ENCODE data around the gene TBXA2R. TPM values are rescaled to one million over a fixed set of nuclear protein-coding genes. Genes with fewer than 3 reads are reported as not detected.

The TBXA2R gene
- total and polyA plus RNA-seq, 5 donors from 2014 or later = 0.19 to 1.7 (median 0.73) TPM; not detected in 1

DNA sequence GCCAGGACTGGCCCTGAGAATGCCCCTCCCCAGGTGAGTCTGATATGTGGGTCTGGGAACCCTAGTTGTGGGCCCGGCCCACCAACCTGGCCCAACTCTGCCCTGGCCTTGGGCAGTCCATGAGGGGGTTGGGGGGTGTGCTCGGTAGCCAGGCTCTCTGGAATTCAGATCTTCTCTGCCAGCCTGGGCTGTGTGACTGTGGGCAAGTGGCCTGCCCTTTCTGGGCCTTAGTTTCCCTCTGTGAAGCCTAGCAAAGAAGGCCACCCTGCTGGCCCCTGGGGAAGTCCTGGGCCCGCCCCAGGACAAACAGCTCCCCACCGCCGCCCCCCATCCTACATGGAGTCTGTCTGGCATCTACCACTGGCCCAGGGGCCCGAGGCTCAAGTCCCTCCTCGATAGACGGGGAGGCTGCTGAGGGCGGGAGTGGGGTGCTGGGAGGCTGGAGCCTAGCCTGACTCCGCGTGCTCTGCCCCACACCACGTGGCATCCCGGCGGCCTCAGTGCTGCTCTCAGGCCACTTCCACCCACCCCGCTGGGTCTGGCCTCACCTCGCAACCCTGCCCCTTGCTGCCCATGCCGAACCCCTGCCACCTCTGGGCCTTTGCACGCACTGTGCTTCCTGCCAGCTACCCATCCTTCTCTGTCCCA lies 8.3 kb upstream of the TBXA2R start:
- no peaks in the 10 kb centered on the region for H3K9me3 Mint-ChIP-seq
- no peaks in the 10 kb centered on the region for H3K4me1 ChIP-seq (ENCODE audit: control insufficient read depth, insufficient read depth, low read length, poor library complexity, severe bottlenecking)
- H3K27ac ChIP-seq (ENCODE audit: insufficient read depth, low read length, poor library complexity, severe bottlenecking) = no peak overlapping the region
- H3K36me3 ChIP-seq (ENCODE audit: control insufficient read depth, insufficient read depth, low read length) = peaks cover 15% of the 10 kb centered on the region
- H3K27me3 Mint-ChIP-seq = no peaks in the 10 kb centered on the region
- no peak overlapping the region for H3K4me3 Mint-ChIP-seq
- DNase-seq (no peak), ATAC-seq (ENCODE audit: low read depth in 2 of 2) (no peak)
- H3K27ac Mint-ChIP-seq = no peak overlapping the region
- peaks cover 11% of the 10 kb centered on the region for H3K36me3 Mint-ChIP-seq
- no peaks in the 10 kb centered on the region for H3K4me1 Mint-ChIP-seq
- no peak overlapping the region for H3K4me3 ChIP-seq (ENCODE audit: low read depth, low read length)
- H3K27me3 ChIP-seq (ENCODE audit: control insufficient read depth, insufficient read depth, low read length) = no peaks in the 10 kb centered on the region
- no peaks in the 10 kb centered on the region for H3K9me3 ChIP-seq (ENCODE audit: control insufficient read depth in 2 of 2, low read length in 2 of 2)

DNA sequence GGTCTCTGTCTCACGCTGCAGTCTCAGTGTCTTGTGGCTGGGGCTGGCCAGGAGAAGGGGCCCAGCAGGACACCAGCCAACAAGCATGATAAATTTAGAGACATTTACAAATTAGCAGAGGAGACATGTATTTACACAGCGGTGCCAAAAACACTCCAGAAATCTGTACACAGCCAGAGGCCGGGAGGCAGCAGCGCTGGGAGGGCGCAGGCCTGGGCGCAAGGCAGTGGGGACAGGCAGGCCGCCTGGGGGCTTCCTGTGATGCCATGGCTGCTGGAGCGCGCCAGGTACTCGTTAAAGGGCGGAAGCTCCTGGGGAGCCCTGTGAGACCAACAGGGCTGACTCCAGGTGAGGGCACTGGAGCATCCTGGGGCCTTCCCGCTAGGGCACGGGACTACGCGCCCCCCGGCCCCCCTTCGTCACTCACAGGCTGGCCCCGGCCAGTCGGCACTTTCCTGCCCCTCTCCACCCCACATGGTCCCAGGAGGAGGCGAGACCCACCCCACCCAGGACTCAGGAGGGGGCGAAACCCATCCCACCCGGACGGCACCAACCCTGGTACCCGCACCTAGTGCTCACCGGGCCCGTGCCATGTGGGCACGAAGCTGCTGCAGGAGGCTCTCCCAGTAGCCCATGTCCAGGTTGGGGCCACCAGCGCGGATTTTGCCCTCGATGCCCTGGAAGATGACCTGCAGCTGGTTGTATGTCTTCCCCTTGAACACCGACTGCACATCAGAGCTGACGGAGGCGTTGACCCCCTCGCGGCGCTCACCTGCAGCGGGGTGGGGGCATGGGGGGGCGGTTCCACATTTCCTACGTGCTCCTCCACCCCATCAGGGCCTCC lies 7.4 kb upstream of the TBXA2R start:
- H3K27ac Mint-ChIP-seq = no peak overlapping the region
- H3K4me1 ChIP-seq (ENCODE audit: control insufficient read depth, insufficient read depth, low read length, poor library complexity, severe bottlenecking) = no peaks in the 10 kb centered on the region

DNA sequence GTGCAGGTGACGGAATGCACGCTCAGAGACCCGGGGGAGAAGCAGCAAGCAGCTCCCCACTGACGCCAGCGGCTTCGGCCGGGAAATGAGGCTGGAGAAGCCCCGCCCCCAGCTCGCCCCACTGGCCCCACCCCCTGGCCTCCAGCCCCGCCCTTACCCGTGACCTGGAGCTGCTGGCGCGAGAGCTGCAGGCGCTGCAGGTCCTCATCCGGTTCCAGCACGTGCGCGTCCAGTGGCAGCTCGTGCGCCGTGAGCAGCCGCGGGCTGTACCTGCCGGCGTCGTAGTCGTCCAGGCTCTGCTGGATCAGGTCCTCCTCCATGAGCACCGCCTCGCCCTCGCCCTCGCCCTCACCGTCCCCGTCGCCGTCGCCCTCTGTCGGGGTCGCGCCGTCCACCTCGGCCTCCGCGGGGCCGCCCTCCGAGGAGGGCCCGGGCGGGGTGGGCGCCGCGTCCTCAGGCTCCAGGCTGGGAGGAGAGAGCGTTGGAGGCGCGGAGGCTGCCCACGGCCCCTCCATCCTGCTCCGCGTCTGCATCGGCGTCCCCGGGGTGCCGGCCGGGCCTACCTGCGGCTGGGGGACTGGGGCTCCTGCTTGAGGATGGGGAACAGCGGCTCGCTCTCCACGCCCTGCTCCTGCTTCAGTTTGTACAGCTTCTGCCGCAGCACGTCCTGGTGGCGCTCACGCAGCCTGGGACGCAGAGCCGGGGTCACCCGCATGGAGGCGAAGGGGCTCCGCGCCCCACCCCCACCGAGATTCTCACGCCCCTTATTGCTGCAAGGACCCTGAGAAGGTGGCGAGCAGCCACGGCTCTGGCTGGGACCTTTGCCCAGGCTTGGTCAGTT lies 6.4 kb upstream of the TBXA2R start:
- Mint-ChIP-seq H3K4me1 (peaks cover 0 to 4% (median 2%) of the 10 kb centered on the region in 4 donors), H3K36me3 (peaks cover 11% of the 10 kb centered on the region), H3K4me3 (no peak overlapping the region), H3K27ac (no peak overlapping the region), H3K27me3 (peaks cover 1% of the 10 kb centered on the region), H3K9me3 (peaks cover 0 to under 1% (median 0%) of the 10 kb centered on the region in 7 donors)
- Histone ChIP-seq H3K9me3 (ENCODE audit: control insufficient read depth in 2 of 2, low read length in 2 of 2) (no peaks in the 10 kb centered on the region), H3K27ac (ENCODE audit: insufficient read depth, low read length, poor library complexity, severe bottlenecking) (no peak overlapping the region), H3K4me3 (ENCODE audit: low read depth, low read length) (no peak overlapping the region), H3K36me3 (ENCODE audit: control insufficient read depth, insufficient read depth, low read length) (peaks cover 13% of the 10 kb centered on the region), H3K27me3 (ENCODE audit: control insufficient read depth, insufficient read depth, low read length) (no peaks in the 10 kb centered on the region), H3K4me1 (ENCODE audit: control insufficient read depth, insufficient read depth, low read length, poor library complexity, severe bottlenecking) (no peaks in the 10 kb centered on the region)
- DNase-seq = no peak
- ATAC-seq (ENCODE audit: low read depth in 2 of 2) = no peak

More for the DNA sequence above, 7.4 kb upstream of the TBXA2R start:
- H3K4me3 Mint-ChIP-seq = no peak overlapping the region
- no peaks in the 10 kb centered on the region for H3K4me1 Mint-ChIP-seq
- peaks cover 13% of the 10 kb centered on the region for H3K36me3 ChIP-seq (ENCODE audit: control insufficient read depth, insufficient read depth, low read length)
- DNase-seq = no peak
- H3K4me3 ChIP-seq (ENCODE audit: low read depth, low read length) = no peak overlapping the region
- ATAC-seq (ENCODE audit: low read depth in 2 of 2) = no peak
- H3K27me3 ChIP-seq (ENCODE audit: control insufficient read depth, insufficient read depth, low read length) = no peaks in the 10 kb centered on the region
- peaks cover 11% of the 10 kb centered on the region for H3K36me3 Mint-ChIP-seq
- no peak overlapping the region for H3K27ac ChIP-seq (ENCODE audit: insufficient read depth, low read length, poor library complexity, severe bottlenecking)
- no peaks in the 10 kb centered on the region for H3K27me3 Mint-ChIP-seq
- H3K9me3 ChIP-seq (ENCODE audit: control insufficient read depth in 2 of 2, low read length in 2 of 2) = no peaks in the 10 kb centered on the region
- H3K9me3 Mint-ChIP-seq = no peaks in the 10 kb centered on the region

DNA sequence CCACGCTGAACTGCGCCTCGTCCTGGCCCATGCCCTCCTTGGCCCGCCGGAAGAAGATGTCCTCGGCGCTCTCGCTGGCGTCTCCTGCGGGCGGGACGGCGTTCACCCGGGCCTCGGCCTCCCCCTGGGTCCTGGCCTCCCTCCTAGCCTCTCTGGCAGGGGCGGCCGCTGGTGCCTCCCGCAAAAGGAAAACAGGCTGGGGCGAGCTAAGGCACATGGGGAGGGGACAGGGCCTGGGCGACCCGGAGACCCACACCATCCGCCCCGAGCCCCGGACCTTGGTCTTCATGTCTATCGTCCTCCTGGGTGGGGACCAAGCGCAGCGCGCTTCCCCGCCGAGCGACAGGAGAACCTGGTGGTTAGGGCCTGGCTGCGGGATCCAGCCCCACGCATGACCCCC lies 5.7 kb upstream of the TBXA2R start:
- ATAC-seq (ENCODE audit: low read depth in 2 of 2) (no peak), DNase-seq (no peak)
- Mint-ChIP-seq H3K36me3 (peaks cover 11% of the 10 kb centered on the region), H3K4me1 (peaks cover 0 to 8% (median 6%) of the 10 kb centered on the region in 4 donors), H3K27me3 (peaks cover 8% of the 10 kb centered on the region), H3K4me3 (no peak overlapping the region), H3K27ac (no peak overlapping the region), H3K9me3 (peaks cover 0 to 1% (median 0%) of the 10 kb centered on the region in 7 donors)
- Histone ChIP-seq H3K4me3 (ENCODE audit: low read depth, low read length) (no peak overlapping the region), H3K36me3 (ENCODE audit: control insufficient read depth, insufficient read depth, low read length) (peaks cover 13% of the 10 kb centered on the region), H3K27me3 (ENCODE audit: control insufficient read depth, insufficient read depth, low read length) (no peaks in the 10 kb centered on the region), H3K27ac (ENCODE audit: insufficient read depth, low read length, poor library complexity, severe bottlenecking) (no peak overlapping the region), H3K9me3 (ENCODE audit: control insufficient read depth in 2 of 2, low read length in 2 of 2) (no peaks in the 10 kb centered on the region), H3K4me1 (ENCODE audit: control insufficient read depth, insufficient read depth, low read length, poor library complexity, severe bottlenecking) (no peaks in the 10 kb centered on the region)

DNA sequence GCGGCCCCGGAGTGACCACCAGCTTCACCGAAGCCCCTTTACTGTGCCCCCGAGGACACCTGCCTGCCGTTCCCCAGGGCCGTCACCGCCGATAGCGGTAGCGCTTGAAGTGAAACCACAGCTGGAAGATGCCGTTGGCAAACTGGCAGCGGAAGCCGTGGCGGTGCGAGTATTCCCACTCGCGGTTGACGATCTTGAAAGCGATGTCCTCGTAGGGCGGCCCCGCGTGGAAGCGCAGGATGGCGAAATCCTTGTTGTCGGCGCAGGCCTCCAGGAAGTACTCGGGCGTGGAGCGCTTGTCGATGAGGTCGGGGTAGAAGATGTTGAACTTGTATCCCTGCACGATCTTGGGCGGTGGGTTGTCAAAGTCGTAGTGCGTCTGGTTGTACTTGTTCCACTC lies 5.2 kb upstream of the TBXA2R start:
- H3K9me3 ChIP-seq (ENCODE audit: control insufficient read depth in 2 of 2, low read length in 2 of 2) = no peaks in the 10 kb centered on the region
- peaks cover 13% of the 10 kb centered on the region for H3K36me3 ChIP-seq (ENCODE audit: control insufficient read depth, insufficient read depth, low read length)
- H3K27ac Mint-ChIP-seq = no peak overlapping the region
- H3K27ac ChIP-seq (ENCODE audit: insufficient read depth, low read length, poor library complexity, severe bottlenecking) = no peak overlapping the region
- H3K9me3 Mint-ChIP-seq = peaks cover 0 to 1% (median 0%) of the 10 kb centered on the region in 7 donors
- DNase-seq (no peak), ATAC-seq (ENCODE audit: low read depth in 2 of 2) (no peak)
- peaks cover 5% of the 10 kb centered on the region for H3K4me1 ChIP-seq (ENCODE audit: control insufficient read depth, insufficient read depth, low read length, poor library complexity, severe bottlenecking)
- peaks cover 10% of the 10 kb centered on the region for H3K27me3 Mint-ChIP-seq
- no peaks in the 10 kb centered on the region for H3K27me3 ChIP-seq (ENCODE audit: control insufficient read depth, insufficient read depth, low read length)
- peaks cover 0 to 11% (median 7%) of the 10 kb centered on the region in 4 donors for H3K4me1 Mint-ChIP-seq
- H3K4me3 Mint-ChIP-seq = no peak overlapping the region
- H3K36me3 Mint-ChIP-seq = peaks cover 11% of the 10 kb centered on the region
- H3K4me3 ChIP-seq (ENCODE audit: low read depth, low read length) = no peak overlapping the region

DNA sequence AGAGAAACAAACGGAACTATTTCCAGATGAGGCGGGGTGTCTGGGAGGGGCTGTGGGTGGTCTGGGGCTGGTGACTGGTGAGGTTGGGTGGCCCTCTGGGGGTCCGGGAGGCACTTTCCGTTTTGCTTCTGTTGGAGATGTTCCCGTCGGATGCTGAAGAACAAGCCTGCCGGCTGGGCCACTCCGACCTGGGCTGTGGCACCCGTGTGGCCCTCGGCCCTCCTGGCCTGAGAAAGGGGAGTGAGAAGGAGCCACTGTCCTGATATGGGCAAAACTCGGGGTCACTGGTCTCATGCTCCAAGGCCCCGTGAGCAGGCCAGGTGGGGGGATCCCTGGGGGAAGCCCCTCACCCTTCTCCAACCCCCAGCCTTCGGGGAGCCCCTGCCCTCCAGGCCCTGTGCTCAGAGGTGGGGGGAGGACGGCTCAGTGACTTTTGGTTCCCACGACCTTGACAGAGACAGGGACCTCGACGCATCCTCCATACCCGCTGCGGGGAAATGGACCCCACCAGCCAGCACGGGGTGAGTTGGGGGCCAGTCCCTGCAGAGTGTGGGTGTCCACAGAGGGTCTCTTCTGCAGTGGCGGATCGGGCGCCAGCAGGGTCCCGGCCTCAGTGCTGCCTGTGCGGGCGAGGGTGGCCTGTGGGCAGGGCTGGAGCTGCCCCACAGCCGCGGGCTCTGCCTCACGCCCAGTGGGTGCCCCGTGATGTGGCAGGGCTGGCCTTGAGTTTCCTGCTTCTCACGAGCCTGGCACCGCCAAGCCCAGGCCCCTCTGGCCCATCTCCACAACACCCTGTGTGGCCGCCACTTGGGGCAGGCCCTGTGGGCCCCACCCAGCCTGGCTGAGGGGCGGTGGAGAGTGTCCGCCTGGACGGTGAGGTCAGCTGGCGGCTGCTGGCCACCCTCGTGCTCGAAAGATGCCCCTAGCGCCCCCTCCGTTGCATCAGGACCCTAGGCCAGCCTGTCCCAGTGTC lies 4.4 kb upstream of the TBXA2R start:
- Histone ChIP-seq H3K27ac (ENCODE audit: insufficient read depth, low read length, poor library complexity, severe bottlenecking) (no peak overlapping the region), H3K27me3 (ENCODE audit: control insufficient read depth, insufficient read depth, low read length) (no peaks in the 10 kb centered on the region), H3K9me3 (ENCODE audit: control insufficient read depth in 2 of 2, low read length in 2 of 2) (no peaks in the 10 kb centered on the region), H3K4me3 (ENCODE audit: low read depth, low read length) (no peak overlapping the region), H3K36me3 (ENCODE audit: control insufficient read depth, insufficient read depth, low read length) (peaks cover 13% of the 10 kb centered on the region), H3K4me1 (ENCODE audit: control insufficient read depth, insufficient read depth, low read length, poor library complexity, severe bottlenecking) (peaks cover 13% of the 10 kb centered on the region)
- Mint-ChIP-seq H3K4me1 (peaks cover 0 to 11% (median 7%) of the 10 kb centered on the region in 4 donors), H3K36me3 (peaks cover 11% of the 10 kb centered on the region), H3K27me3 (peaks cover 10% of the 10 kb centered on the region), H3K4me3 (no peak overlapping the region), H3K9me3 (peaks cover 0 to 1% (median 0%) of the 10 kb centered on the region in 7 donors), H3K27ac (no peak overlapping the region)
- ATAC-seq (ENCODE audit: low read depth in 2 of 2) = no peak
- no peak for DNase-seq

Data from CD4-positive, CD25-positive, alpha-beta regulatory T cell (primary cell).